GM12878 (cell line): Measurements from ENCODE around the gene BCORL1. TPM values are rescaled to one million over a fixed set of nuclear protein-coding genes. Genes with fewer than 3 reads are reported as not detected.

Source experiments
- BCL11A ChIP-seq: IDR thresholded peaks from 2 replicates; pipeline ENCODE4 v1.6.1; 2011; ENCODE audit warnings: low read depth, low read length
- BHLHE40 ChIP-seq, 2 experiments: fragments of 450-650 bp in 1 of 2; IDR thresholded peaks; 2 replicates each; pipeline ENCODE4 v1.6.1; 2011 to 2017; ENCODE audit warnings: low read depth in 2 of 2, borderline replicate concordance in 1 of 2, improper control_type of control experiment in 1 of 2, low read length in 1 of 2, mild to moderate bottlenecking in 1 of 2
- CHD2 ChIP-seq: IDR thresholded peaks from 2 replicates; pipeline ENCODE4 v1.6.1; 2011; ENCODE audit warnings: low read depth, low read length, improper control_type of control experiment, borderline replicate concordance
- DPF2 ChIP-seq: fragments of 450-650 bp; IDR thresholded peaks from 2 replicates; pipeline ENCODE4 v1.6.1; 2017; ENCODE audit warnings: mild to moderate bottlenecking
- EP300 ChIP-seq, 2 experiments: fragments of 150-350 bp in 1 of 2; IDR thresholded peaks; 2 replicates each; pipeline ENCODE4 v1.6.1; 2011 to 2012; ENCODE audit warnings: low read depth in 2 of 2, low read length in 2 of 2, borderline replicate concordance in 1 of 2, improper control_type of control experiment in 1 of 2, inconsistent platforms in 1 of 2; ENCODE audit not compliant: control insufficient read depth in 1 of 2
- EZH2 ChIP-seq: IDR thresholded peaks from 2 replicates; pipeline ENCODE4 v1.6.1; 2012; ENCODE audit warnings: low read depth, mild to moderate bottlenecking, control low read depth, inconsistent platforms, low read length, borderline replicate concordance; ENCODE audit not compliant: control insufficient read depth
- IKZF1 ChIP-seq: fragments of 450-650 bp; conservative IDR thresholded peaks from 2 replicates; pipeline ENCODE4 v1.6.1; 2017; ENCODE audit warnings: antibody characterized with exemption, mild to moderate bottlenecking
- IRF4 ChIP-seq: IDR thresholded peaks from 2 replicates; pipeline ENCODE4 v1.6.1; 2011; ENCODE audit warnings: low read depth, low read length
- KDM1A ChIP-seq: fragments of 200-600 bp; sonication (generic); IDR thresholded peaks from 2 replicates; pipeline ENCODE4 v1.6.1; 2016; ENCODE audit warnings: borderline replicate concordance
- MEF2A ChIP-seq: IDR thresholded peaks from 2 replicates; pipeline ENCODE4 v1.6.1; 2011; ENCODE audit warnings: low read depth, mild to moderate bottlenecking, low read length, moderate library complexity; ENCODE audit not compliant: insufficient read depth
- MTA2 ChIP-seq: fragments of 450-650 bp; IDR thresholded peaks from 2 replicates; pipeline ENCODE4 v1.6.1; 2016; ENCODE audit warnings: low read depth, mild to moderate bottlenecking, moderate library complexity
- MTA3 ChIP-seq: IDR thresholded peaks from 2 replicates; pipeline ENCODE4 v1.6.1; 2012; ENCODE audit warnings: low read length, inconsistent platforms, borderline replicate concordance
- NFXL1 ChIP-seq: fragments of 450-650 bp; IDR thresholded peaks from 2 replicates; pipeline ENCODE4 v1.6.1; 2017; ENCODE audit warnings: antibody characterized with exemption, mild to moderate bottlenecking, borderline replicate concordance
- RUNX3 ChIP-seq: IDR thresholded peaks from 2 replicates; pipeline ENCODE4 v1.6.1; 2012; ENCODE audit warnings: low read length, inconsistent platforms
- SMAD5 ChIP-seq: IDR thresholded peaks from 2 replicates; pipeline ENCODE4 v1.6.1; 2016; ENCODE audit warnings: antibody characterized with exemption, low read depth
- SMC3 ChIP-seq: IDR thresholded peaks from 2 replicates; pipeline ENCODE4 v1.6.1; 2011; ENCODE audit warnings: low read length, improper control_type of control experiment, borderline replicate concordance
- SPI1 ChIP-seq: IDR thresholded peaks from 2 replicates; pipeline ENCODE4 v1.6.1; 2011; ENCODE audit warnings: low read depth, mild to moderate bottlenecking, low read length, moderate library complexity, borderline replicate concordance; ENCODE audit not compliant: insufficient read depth
- TCF12 ChIP-seq: IDR thresholded peaks from 2 replicates; pipeline ENCODE4 v1.6.1; 2011; ENCODE audit warnings: low read depth, mild to moderate bottlenecking, low read length
- TCF7 ChIP-seq: IDR thresholded peaks from 2 replicates; pipeline ENCODE4 v1.6.1; 2014; ENCODE audit warnings: antibody characterized with exemption, borderline replicate concordance
- YY1 ChIP-seq: IDR thresholded peaks from 2 replicates; pipeline ENCODE4 v1.6.1; 2011; ENCODE audit warnings: low read depth, mild to moderate bottlenecking, low read length
- ZNF622 ChIP-seq: fragments of 450-650 bp; IDR thresholded peaks from 2 replicates; pipeline ENCODE4 v1.6.1; 2017; ENCODE audit warnings: mild to moderate bottlenecking, inconsistent platforms
- polyA plus RNA-seq, 11 experiments: library from polyadenylated mRNA; depleted of rRNA in 4 of 11; unstranded in 6 of 11; stranded (reverse) in 5 of 11; fragments of >200 nt; fragmentation: Nextera tagmentation in 4 of 11; fragmentation: Illumina TruSeq in 1 of 11; extraction: Ambion mirVana in 4 of 11; extraction: Trizol in 1 of 11; gene quantifications; 1 replicate in 1 of 11; 2 replicates in 10 of 11; pipeline versions ENCODE4 v1.2.1 to v1.2.3, GENCODE V29; 2011 to 2016; ENCODE audit warnings: inconsistent platforms in 2 of 11, missing spikeins in 2 of 11, low read depth in 1 of 11
- total RNA-seq, 4 experiments: library from RNA; depleted of rRNA in 3 of 4; stranded (reverse); fragments of >200 nt in 3 of 4; fragmentation: Illumina TruSeq in 1 of 4; extraction: Trizol in 1 of 4; gene quantifications; 2 replicates each; pipeline versions ENCODE4 v1.2.1 to v1.2.3, GENCODE V29; 2013 to 2021
- TF ChIP-seq, protein P1 (sequence below): fragments of 450-650 bp; IDR thresholded peaks from 2 replicates; pipeline ENCODE4 v1.6.1; 2017; ENCODE audit warnings: mild to moderate bottlenecking, moderate library complexity
- TF ChIP-seq, protein P2 (sequence below): fragments of 450-650 bp; conservative IDR thresholded peaks from 2 replicates; pipeline ENCODE4 v1.6.1; 2017; ENCODE audit warnings: mild to moderate bottlenecking, moderate library complexity
- TF ChIP-seq, protein P3 (sequence below): IDR thresholded peaks from 2 replicates; pipeline ENCODE4 v1.6.1; 2011; ENCODE audit warnings: borderline replicate concordance, low read depth, mild to moderate bottlenecking, moderate library complexity, mixed read lengths, low read length; ENCODE audit not compliant: insufficient read depth; ENCODE audit errors: extremely low read length

The BCORL1 gene
- total and polyA plus RNA-seq, 10 of the 15 experiments (the other 5 are each of a cell fraction or from before 2014, with no cell fraction given): 0.16 to 7.2 (median 0.94) TPM

DNA sequence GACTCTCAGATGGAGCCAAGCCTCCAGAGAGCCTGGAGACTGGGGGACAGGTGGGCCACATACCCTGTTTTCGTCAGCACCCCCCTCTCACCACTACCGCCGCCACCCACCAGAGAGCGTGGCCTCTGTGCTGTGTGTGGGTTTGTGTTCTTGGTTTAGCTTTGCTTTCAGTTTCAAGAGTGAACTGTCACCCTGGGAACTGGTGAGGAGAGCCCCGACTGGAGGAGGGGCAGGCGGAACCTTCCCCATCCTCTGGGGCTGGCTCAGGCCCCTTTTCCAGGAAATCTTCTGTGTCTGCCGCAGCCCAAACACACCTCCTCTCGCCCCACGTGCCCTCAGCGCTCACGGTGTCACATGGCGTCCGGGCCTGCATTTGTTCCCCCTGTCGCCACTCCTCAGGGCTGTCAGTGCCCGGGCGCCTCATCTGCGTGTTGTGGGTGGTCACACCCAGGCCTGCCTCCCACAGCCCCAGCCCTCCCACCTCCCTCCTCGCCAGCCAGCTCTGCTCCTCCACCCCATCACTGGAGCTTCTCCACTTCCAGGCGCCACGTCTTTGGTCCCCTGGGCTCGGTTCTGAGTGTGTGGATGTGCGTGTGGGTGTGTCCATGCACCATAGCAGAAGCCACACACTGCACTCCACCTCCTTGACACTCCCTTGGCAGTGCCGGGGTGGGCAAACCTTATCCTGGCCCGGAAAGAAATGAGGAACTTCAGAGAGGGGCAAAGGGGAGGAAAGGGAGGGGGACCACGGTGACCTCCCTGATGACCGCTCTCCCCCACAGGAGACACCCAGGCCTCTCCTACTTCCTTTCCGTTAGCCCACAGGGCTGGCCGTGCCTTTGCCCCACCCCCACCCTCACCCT is 100.0 kb downstream of the BCORL1 start (continued):
- TF ChIP-seq, protein P1, sequence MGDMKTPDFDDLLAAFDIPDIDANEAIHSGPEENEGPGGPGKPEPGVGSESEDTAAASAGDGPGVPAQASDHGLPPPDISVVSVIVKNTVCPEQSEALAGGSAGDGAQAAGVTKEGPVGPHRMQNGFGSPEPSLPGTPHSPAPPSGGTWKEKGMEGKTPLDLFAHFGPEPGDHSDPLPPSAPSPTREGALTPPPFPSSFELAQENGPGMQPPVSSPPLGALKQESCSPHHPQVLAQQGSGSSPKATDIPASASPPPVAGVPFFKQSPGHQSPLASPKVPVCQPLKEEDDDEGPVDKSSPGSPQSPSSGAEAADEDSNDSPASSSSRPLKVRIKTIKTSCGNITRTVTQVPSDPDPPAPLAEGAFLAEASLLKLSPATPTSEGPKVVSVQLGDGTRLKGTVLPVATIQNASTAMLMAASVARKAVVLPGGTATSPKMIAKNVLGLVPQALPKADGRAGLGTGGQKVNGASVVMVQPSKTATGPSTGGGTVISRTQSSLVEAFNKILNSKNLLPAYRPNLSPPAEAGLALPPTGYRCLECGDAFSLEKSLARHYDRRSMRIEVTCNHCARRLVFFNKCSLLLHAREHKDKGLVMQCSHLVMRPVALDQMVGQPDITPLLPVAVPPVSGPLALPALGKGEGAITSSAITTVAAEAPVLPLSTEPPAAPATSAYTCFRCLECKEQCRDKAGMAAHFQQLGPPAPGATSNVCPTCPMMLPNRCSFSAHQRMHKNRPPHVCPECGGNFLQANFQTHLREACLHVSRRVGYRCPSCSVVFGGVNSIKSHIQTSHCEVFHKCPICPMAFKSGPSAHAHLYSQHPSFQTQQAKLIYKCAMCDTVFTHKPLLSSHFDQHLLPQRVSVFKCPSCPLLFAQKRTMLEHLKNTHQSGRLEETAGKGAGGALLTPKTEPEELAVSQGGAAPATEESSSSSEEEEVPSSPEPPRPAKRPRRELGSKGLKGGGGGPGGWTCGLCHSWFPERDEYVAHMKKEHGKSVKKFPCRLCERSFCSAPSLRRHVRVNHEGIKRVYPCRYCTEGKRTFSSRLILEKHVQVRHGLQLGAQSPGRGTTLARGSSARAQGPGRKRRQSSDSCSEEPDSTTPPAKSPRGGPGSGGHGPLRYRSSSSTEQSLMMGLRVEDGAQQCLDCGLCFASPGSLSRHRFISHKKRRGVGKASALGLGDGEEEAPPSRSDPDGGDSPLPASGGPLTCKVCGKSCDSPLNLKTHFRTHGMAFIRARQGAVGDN: no peak
- TF ChIP-seq TCF7 (no peak), BCL11A (no peak), TCF12 (0 out of 2 replicates have a peak, but pooled peaks have one; percentile 34), MTA2 (0 out of 2 replicates have a peak, but pooled peaks have one; percentile 17), SMC3 (peak; percentile 63; the same call in 1 of the 2 replicates), DPF2 (peak; percentile 72; the same call in 1 of the 2 replicates), MTA3 (no peak), EP300 (IDR thresholded peaks at IDR 0.05; ENCODE audit: borderline replicate concordance in 1 of 2, control insufficient read depth in 1 of 2, low read depth in 2 of 2, low read length in 2 of 2) (0 out of 4 replicates have a peak, but pooled peaks of 1 of the 2 experiments have one; percentile 11), SPI1 (no peak), ZNF622 (no peak), KDM1A (no peak), SMAD5 (no peak), CHD2 (peak; percentile 73), BHLHE40 (IDR thresholded peaks at IDR 0.05; ENCODE audit: borderline replicate concordance in 1 of 2, low read depth in 2 of 2, low read length in 1 of 2) (no peak; a peak in 1 of 4 replicates), YY1 (no peak), RUNX3 (no peak), NFXL1 (no peak), EZH2 (no peak), IRF4 (no peak), MEF2A (no peak), IKZF1 (peak; percentile 81)
- TF ChIP-seq, protein P2, sequence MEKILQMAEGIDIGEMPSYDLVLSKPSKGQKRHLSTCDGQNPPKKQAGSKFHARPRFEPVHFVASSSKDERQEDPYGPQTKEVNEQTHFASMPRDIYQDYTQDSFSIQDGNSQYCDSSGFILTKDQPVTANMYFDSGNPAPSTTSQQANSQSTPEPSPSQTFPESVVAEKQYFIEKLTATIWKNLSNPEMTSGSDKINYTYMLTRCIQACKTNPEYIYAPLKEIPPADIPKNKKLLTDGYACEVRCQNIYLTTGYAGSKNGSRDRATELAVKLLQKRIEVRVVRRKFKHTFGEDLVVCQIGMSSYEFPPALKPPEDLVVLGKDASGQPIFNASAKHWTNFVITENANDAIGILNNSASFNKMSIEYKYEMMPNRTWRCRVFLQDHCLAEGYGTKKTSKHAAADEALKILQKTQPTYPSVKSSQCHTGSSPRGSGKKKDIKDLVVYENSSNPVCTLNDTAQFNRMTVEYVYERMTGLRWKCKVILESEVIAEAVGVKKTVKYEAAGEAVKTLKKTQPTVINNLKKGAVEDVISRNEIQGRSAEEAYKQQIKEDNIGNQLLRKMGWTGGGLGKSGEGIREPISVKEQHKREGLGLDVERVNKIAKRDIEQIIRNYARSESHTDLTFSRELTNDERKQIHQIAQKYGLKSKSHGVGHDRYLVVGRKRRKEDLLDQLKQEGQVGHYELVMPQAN: no peak
- TF ChIP-seq, protein P3, sequence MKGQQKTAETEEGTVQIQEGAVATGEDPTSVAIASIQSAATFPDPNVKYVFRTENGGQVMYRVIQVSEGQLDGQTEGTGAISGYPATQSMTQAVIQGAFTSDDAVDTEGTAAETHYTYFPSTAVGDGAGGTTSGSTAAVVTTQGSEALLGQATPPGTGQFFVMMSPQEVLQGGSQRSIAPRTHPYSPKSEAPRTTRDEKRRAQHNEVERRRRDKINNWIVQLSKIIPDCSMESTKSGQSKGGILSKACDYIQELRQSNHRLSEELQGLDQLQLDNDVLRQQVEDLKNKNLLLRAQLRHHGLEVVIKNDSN: peak; percentile 75
